ENCODE data around the gene OR5AU1. TPM values are rescaled to one million over a fixed set of nuclear protein-coding genes. Genes with fewer than 3 reads are reported as not detected.

Gene OR5AU1
- total and polyA plus RNA-seq, 2 of the 13 experiments (the other 11 are each of a cell fraction or from before 2014, with no cell fraction given) = not detected

- TF ChIP-seq ZNF318 (CRISPR knock-in tag; IDR thresholded peaks at IDR 0.05) (no peak), MTA3 (CRISPR knock-in tag; IDR thresholded peaks at IDR 0.05) (no peak), ZMAT3 (CRISPR knock-in tag; conservative IDR thresholded peaks at IDR 0.05) (no peak), ONECUT2 (CRISPR knock-in tag; IDR thresholded peaks at IDR 0.05) (no peak), POGZ (CRISPR knock-in tag; IDR thresholded peaks at IDR 0.05) (no peak), MXD1 (CRISPR knock-in tag; IDR thresholded peaks at IDR 0.05) (no peak), ZBTB39 (CRISPR knock-in tag; IDR thresholded peaks at IDR 0.05) (no peak), ETV5 (CRISPR knock-in tag; IDR thresholded peaks at IDR 0.05; ENCODE audit: borderline replicate concordance) (no peak; the same call in 1 of the 2 replicates), CREM (IDR thresholded peaks at IDR 0.05) (no peak; the same call in 1 of the 2 replicates), CREM (CRISPR knock-in tag; IDR thresholded peaks at IDR 0.05) (no peak), ATF6 (CRISPR knock-in tag; conservative IDR thresholded peaks at IDR 0.05) (no peak), MTF1 (CRISPR knock-in tag; IDR thresholded peaks at IDR 0.05) (no peak), ATAD3A (CRISPR knock-in tag; IDR thresholded peaks at IDR 0.05) (no peak), PRMT3 (CRISPR knock-in tag; IDR thresholded peaks at IDR 0.05; ENCODE audit: borderline replicate concordance, low read depth) (0 out of 2 replicates have a peak, but pooled peaks have one; percentile 54), MIXL1 (CRISPR knock-in tag; IDR thresholded peaks at IDR 0.05) (no peak), REPIN1 (CRISPR knock-in tag; IDR thresholded peaks at IDR 0.05; ENCODE audit: borderline replicate concordance, low read depth) (no peak; the same call in 1 of the 2 replicates), HOXD1 (CRISPR knock-in tag; IDR thresholded peaks at IDR 0.05) (no peak), HDAC6 (IDR thresholded peaks at IDR 0.05; ENCODE audit: low read depth, low read length) (no peak)
Measured at GRCh38 chr14:21203470-21204166, 47.8 kb upstream of the OR5AU1 start (continued).
